Measurements from ENCODE around the gene OMG.

DNA sequence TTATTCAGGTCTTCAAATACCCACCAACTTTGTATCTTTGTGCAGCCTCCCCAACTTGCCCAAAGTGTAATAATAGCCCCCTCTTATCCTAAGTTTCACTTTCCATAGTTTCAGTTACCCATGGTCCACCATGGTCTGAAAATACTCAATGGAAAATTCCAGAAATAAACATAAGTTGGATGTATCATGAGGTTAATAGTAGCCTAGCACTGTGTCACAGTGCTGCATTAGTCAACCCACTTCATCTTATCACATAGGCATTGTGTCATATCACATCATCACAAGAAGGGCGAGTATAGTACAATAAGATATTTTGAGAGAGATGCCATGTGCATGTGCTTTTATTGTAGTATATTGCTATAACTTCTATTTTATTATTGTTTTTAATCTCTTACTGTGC, 21.9 kb downstream of the OMG start:
- TF ChIP-seq CTCF (IDR thresholded peaks at IDR 0.05) (no peak), GABPA (IDR thresholded peaks at IDR 0.05; ENCODE audit: low read depth) (no peak), RAD21 (IDR thresholded peaks at IDR 0.05; ENCODE audit: low read length) (no peak), EZH2phosphoT487 (IDR thresholded peaks at IDR 0.05; ENCODE audit: borderline replicate concordance, low read depth) (no peak), TCF12 (IDR thresholded peaks at IDR 0.05) (no peak), SIN3A (IDR thresholded peaks at IDR 0.05; ENCODE audit: borderline replicate concordance, low read depth, low read length) (no peak), SMC3 (IDR thresholded peaks at IDR 0.05; ENCODE audit: low read depth, low read length) (no peak), REST (IDR thresholded peaks at IDR 0.05; ENCODE audit: low read depth, low read length) (no peak)
- TF ChIP-seq, protein P1, sequence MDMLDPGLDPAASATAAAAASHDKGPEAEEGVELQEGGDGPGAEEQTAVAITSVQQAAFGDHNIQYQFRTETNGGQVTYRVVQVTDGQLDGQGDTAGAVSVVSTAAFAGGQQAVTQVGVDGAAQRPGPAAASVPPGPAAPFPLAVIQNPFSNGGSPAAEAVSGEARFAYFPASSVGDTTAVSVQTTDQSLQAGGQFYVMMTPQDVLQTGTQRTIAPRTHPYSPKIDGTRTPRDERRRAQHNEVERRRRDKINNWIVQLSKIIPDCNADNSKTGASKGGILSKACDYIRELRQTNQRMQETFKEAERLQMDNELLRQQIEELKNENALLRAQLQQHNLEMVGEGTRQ (IDR thresholded peaks at IDR 0.05; ENCODE audit: borderline replicate concordance, low read depth, low read length), result no peak
- TF ChIP-seq, protein P2, sequence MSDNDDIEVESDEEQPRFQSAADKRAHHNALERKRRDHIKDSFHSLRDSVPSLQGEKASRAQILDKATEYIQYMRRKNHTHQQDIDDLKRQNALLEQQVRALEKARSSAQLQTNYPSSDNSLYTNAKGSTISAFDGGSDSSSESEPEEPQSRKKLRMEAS (IDR thresholded peaks at IDR 0.05; ENCODE audit: low read depth), result no peak

All from SK-N-SH (cell line).